ENCODE measurements around the gene TMC5. TPM values are rescaled to one million over a fixed set of nuclear protein-coding genes. Genes with fewer than 3 reads are reported as not detected.

Gene TMC5
- total RNA-seq, 1 donor from 2014 or later, result 5.0 TPM

Other genes with a start within 250 kb of the TMC5 start
- gene SYT17, start 249.6 kb upstream of the TMC5 start, total RNA-seq, result 2.0 TPM
- gene CLEC19A, start 132.2 kb upstream of the TMC5 start, total RNA-seq, result not detected
- 29.9 TPM for gene GDE1, start 104.2 kb downstream of the TMC5 start, total RNA-seq
- 6.2 TPM for gene CCP110, start 106.1 kb downstream of the TMC5 start, total RNA-seq
- gene VPS35L, start 137.8 kb downstream of the TMC5 start, total RNA-seq, result 43.2 TPM